ENCODE results near the gene NT5E.
A peak's percentile ranks its signal among the peaks of the same experiment; 100 is the strongest.
"Not testable (repeated sequence)": the region's sequence is repeated elsewhere in the genome, so short reads cannot be mapped to it uniquely, and the experiment has no call there.

NT5E gene

GRCh38 chr6:85449818-85450759 lies at the start of gene NT5E:
Gene NT5E, plus strand, starts transcription at chr6:85450083. Its CDS starts 57 bp downstream, at chr6:85450140.
- Mint-ChIP-seq H3K4me3 (peak within 1 kb of the TSS; percentile 96), H3K27ac (peak within 1 kb of the TSS; percentile 85), H3K4me1 (ENCODE audit: low read depth) (peaks cover 55% of the 10 kb centered on the region), H3K27me3 (ENCODE audit: low read depth) (peaks cover 57% of the 10 kb centered on the region), H3K9me3 (no peaks in the 10 kb centered on the region), H3K36me3 (ENCODE audit: low read depth) (peaks cover 9% of the 10 kb centered on the region)

GRCh38 chr6:85400331-85400730 lies 49.6 kb upstream of the NT5E start:
- Mint-ChIP-seq H3K4me3 (no peak overlapping the region), H3K9me3 (peaks cover 12% of the 10 kb centered on the region), H3K27ac (no peak overlapping the region), H3K4me1 (ENCODE audit: low read depth) (peaks cover 35% of the 10 kb centered on the region), H3K27me3 (ENCODE audit: low read depth) (no peaks in the 10 kb centered on the region), H3K36me3 (ENCODE audit: low read depth) (no peaks in the 10 kb centered on the region)

- H3K27ac Mint-ChIP-seq: peak overlapping the region; percentile 34
These were observed 48.5 kb upstream of the NT5E start for GRCh38 chr6:85401186-85402021.

GRCh38 chr6:85402071-85402470 lies 47.8 kb upstream of the NT5E start:
- Mint-ChIP-seq H3K9me3 (peaks cover 7% of the 10 kb centered on the region), H3K27ac (peak overlapping the region; percentile 23), H3K4me1 (ENCODE audit: low read depth) (peaks cover 49% of the 10 kb centered on the region), H3K4me3 (no peak overlapping the region), H3K36me3 (ENCODE audit: low read depth) (no peaks in the 10 kb centered on the region), H3K27me3 (ENCODE audit: low read depth) (no peaks in the 10 kb centered on the region)

More at GRCh38 chr6:85401186-85402021, 48.5 kb upstream of the NT5E start:
- Mint-ChIP-seq H3K27me3 (ENCODE audit: low read depth) (no peaks in the 10 kb centered on the region), H3K4me3 (no peak overlapping the region), H3K4me1 (ENCODE audit: low read depth) (peaks cover 44% of the 10 kb centered on the region), H3K9me3 (peaks cover 10% of the 10 kb centered on the region), H3K36me3 (ENCODE audit: low read depth) (no peaks in the 10 kb centered on the region)

GRCh38 chr6:85402922-85403321 lies 47.0 kb upstream of the NT5E start:
- H3K27ac Mint-ChIP-seq: peak overlapping the region; percentile 52
- no peak overlapping the region for H3K4me3 Mint-ChIP-seq
- peaks cover 52% of the 10 kb centered on the region for H3K4me1 Mint-ChIP-seq (ENCODE audit: low read depth)

GRCh38 chr6:85403331-85404015 lies 46.4 kb upstream of the NT5E start:
- Mint-ChIP-seq H3K9me3 (no peaks in the 10 kb centered on the region), H3K4me1 (ENCODE audit: low read depth) (peaks cover 52% of the 10 kb centered on the region), H3K36me3 (ENCODE audit: low read depth) (no peaks in the 10 kb centered on the region), H3K4me3 (no peak overlapping the region), H3K27ac (peak overlapping the region; percentile 52), H3K27me3 (ENCODE audit: low read depth) (no peaks in the 10 kb centered on the region)

More at GRCh38 chr6:85402922-85403321, 47.0 kb upstream of the NT5E start:
- Mint-ChIP-seq H3K36me3 (ENCODE audit: low read depth) (no peaks in the 10 kb centered on the region), H3K27me3 (ENCODE audit: low read depth) (no peaks in the 10 kb centered on the region), H3K9me3 (no peaks in the 10 kb centered on the region)

GRCh38 chr6:85404016-85404563 lies 45.8 kb upstream of the NT5E start:
- H3K36me3 Mint-ChIP-seq (ENCODE audit: low read depth); H3K27me3 Mint-ChIP-seq (ENCODE audit: low read depth); H3K9me3 Mint-ChIP-seq: not testable (repeated sequence)
- H3K4me3 Mint-ChIP-seq: peak overlapping the region; percentile 38
- H3K4me1 Mint-ChIP-seq (ENCODE audit: low read depth): peaks cover 52% of the 10 kb centered on the region
- peak overlapping the region; percentile 88 for H3K27ac Mint-ChIP-seq

- Mint-ChIP-seq H3K9me3 (no peaks in the 10 kb centered on the region), H3K4me1 (ENCODE audit: low read depth) (peaks cover 50% of the 10 kb centered on the region), H3K27me3 (ENCODE audit: low read depth) (no peaks in the 10 kb centered on the region), H3K27ac (peak overlapping the region; percentile 88), H3K4me3 (peak overlapping the region; percentile 38), H3K36me3 (ENCODE audit: low read depth) (no peaks in the 10 kb centered on the region)
These were observed 45.2 kb upstream of the NT5E start for GRCh38 chr6:85404564-85405174.

GRCh38 chr6:85405175-85405852 lies 44.6 kb upstream of the NT5E start:
- Mint-ChIP-seq H3K4me3 (peak overlapping the region; percentile 34), H3K36me3 (ENCODE audit: low read depth) (no peaks in the 10 kb centered on the region), H3K27ac (peak overlapping the region; percentile 88), H3K4me1 (ENCODE audit: low read depth) (peaks cover 50% of the 10 kb centered on the region), H3K27me3 (ENCODE audit: low read depth) (no peaks in the 10 kb centered on the region), H3K9me3 (no peaks in the 10 kb centered on the region)

GRCh38 chr6:85405853-85406198 lies 44.1 kb upstream of the NT5E start:
- Mint-ChIP-seq H3K9me3 (no peaks in the 10 kb centered on the region), H3K27me3 (ENCODE audit: low read depth) (no peaks in the 10 kb centered on the region), H3K4me1 (ENCODE audit: low read depth) (peaks cover 50% of the 10 kb centered on the region), H3K27ac (peak overlapping the region; percentile 88), H3K36me3 (ENCODE audit: low read depth) (no peaks in the 10 kb centered on the region), H3K4me3 (peak overlapping the region; percentile 34)

- Mint-ChIP-seq H3K27ac (peak overlapping the region; percentile 4), H3K27me3 (ENCODE audit: low read depth) (peaks cover 4% of the 10 kb centered on the region), H3K9me3 (no peaks in the 10 kb centered on the region), H3K4me1 (ENCODE audit: low read depth) (peaks cover 44% of the 10 kb centered on the region), H3K4me3 (no peak overlapping the region), H3K36me3 (ENCODE audit: low read depth) (no peaks in the 10 kb centered on the region)
These were observed 43.2 kb upstream of the NT5E start for GRCh38 chr6:85406641-85407075.

- peaks cover 37% of the 10 kb centered on the region for H3K4me1 Mint-ChIP-seq (ENCODE audit: low read depth)
These were observed 41.8 kb upstream of the NT5E start for GRCh38 chr6:85408039-85408438.

GRCh38 chr6:85412911-85413430 lies 36.9 kb upstream of the NT5E start:
- peaks cover 16% of the 10 kb centered on the region for H3K27me3 Mint-ChIP-seq (ENCODE audit: low read depth)
- H3K9me3 Mint-ChIP-seq: no peaks in the 10 kb centered on the region
- H3K36me3 Mint-ChIP-seq (ENCODE audit: low read depth): no peaks in the 10 kb centered on the region
- H3K4me3 Mint-ChIP-seq: no peak overlapping the region
- H3K4me1 Mint-ChIP-seq (ENCODE audit: low read depth): peaks cover 4% of the 10 kb centered on the region
- H3K27ac Mint-ChIP-seq: no peak overlapping the region

More at GRCh38 chr6:85408039-85408438, 41.8 kb upstream of the NT5E start:
- H3K27me3 Mint-ChIP-seq (ENCODE audit: low read depth): peaks cover 16% of the 10 kb centered on the region
- H3K9me3 Mint-ChIP-seq: no peaks in the 10 kb centered on the region
- no peak overlapping the region for H3K4me3 Mint-ChIP-seq
- no peak overlapping the region for H3K27ac Mint-ChIP-seq
- no peaks in the 10 kb centered on the region for H3K36me3 Mint-ChIP-seq (ENCODE audit: low read depth)

Data from T-helper 1 cell treated with Interleukin-12 subunit alpha and Interleukin-12 subunit beta and Interleukin-4 antibody, amounts not matched to agents 30 μg/mL and 1 μg/mL, for 36 hours (primary cell).